Skeletal muscle tissue (tissue), 4 donors: Measurements from ENCODE around the gene ADAMTSL2. TPM values are rescaled to one million over a fixed set of nuclear protein-coding genes. Genes with fewer than 3 reads are reported as not detected.

ENCODE experiments used
- H3K27ac ChIP-seq: one replicate; pipeline ENCODE4 v1.7.0; 2013; ENCODE audit warnings: mild to moderate bottlenecking, low read depth, low read length, inconsistent platforms
- H3K27me3 ChIP-seq, 3 donors: one replicate each; pipeline ENCODE4 v1.7.0; 2013; ENCODE audit warnings: low read length in 3 of 3; ENCODE audit not compliant: control insufficient read depth in 3 of 3, insufficient read depth in 3 of 3
- H3K36me3 ChIP-seq, 3 donors: one replicate each; pipeline ENCODE4 v1.7.0; 2013; ENCODE audit warnings: low read length in 3 of 3; ENCODE audit not compliant: control insufficient read depth in 3 of 3, insufficient read depth in 3 of 3
- H3K4me1 ChIP-seq, 3 donors: one replicate each; pipeline ENCODE4 v1.7.0; 2013; ENCODE audit warnings: low read length in 3 of 3, mild to moderate bottlenecking in 3 of 3; ENCODE audit not compliant: control insufficient read depth in 3 of 3, insufficient read depth in 3 of 3
- H3K4me3 ChIP-seq, 3 donors: one replicate each; pipeline ENCODE4 v1.7.0; 2013; ENCODE audit warnings: low read length in 3 of 3
- H3K9ac ChIP-seq, 3 donors: one replicate each; pipeline ENCODE4 v1.7.0; 2013; ENCODE audit warnings: low read length in 3 of 3, mild to moderate bottlenecking in 3 of 3, moderate library complexity in 2 of 3, low read depth in 1 of 3
- H3K9me3 ChIP-seq, 3 donors: one replicate each; pipeline ENCODE4 v1.7.0; 2013; ENCODE audit warnings: low read length in 3 of 3; ENCODE audit not compliant: control insufficient read depth in 3 of 3
- total RNA-seq: library from RNA; depleted of rRNA; stranded (reverse); fragments of >200 nt; gene quantifications from one replicate; pipeline ENCODE4 v1.2.3, GENCODE V29; 2014
- donor health status: Osteomylitis.

ADAMTSL2 gene
- total RNA-seq, 1 donor from 2014 or later = 4.7 TPM

DNA sequence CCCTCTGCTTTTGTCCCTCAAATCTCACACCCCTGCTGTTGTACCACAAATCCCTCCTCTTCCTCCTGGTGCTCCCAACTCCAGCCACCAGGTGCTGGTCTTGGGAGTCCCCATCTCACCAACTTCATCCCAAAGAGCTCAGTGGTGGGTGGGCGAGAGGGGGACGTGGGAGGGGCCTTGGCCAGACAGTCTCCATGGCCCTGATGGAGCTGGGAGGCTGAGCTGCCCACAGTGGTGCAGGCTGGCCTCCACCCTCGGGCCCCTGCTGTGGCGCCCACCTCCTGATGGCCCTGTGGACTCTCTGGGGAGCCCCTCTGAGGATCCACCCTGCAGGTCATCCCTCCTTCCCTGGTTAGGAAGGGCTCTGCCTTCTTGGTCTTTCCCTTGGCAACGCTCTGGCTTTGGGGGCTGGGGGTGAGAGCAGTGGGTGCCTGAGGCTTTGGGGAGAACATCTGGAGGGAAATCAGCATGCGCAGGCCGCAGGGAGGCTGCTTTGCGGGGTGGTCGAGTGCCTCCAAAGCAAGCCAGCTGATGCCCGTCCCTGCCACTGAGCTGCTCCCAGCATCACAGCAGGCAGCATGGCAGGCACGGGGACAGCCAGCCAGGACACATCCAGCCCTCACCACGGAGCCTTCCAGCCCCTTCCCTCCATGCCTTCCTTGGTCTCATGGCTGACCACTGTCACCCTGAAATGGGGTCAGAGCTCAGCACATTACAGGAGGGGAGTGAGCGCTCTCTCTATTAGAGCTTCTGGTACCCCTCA, 82.3 kb downstream of the ADAMTSL2 start:
- no peak overlapping the region for H3K4me3 ChIP-seq
- no peaks in the 10 kb centered on the region for H3K9me3 ChIP-seq
- H3K9ac ChIP-seq = no peak overlapping the region
- H3K27ac ChIP-seq = no peak overlapping the region
- H3K4me1 ChIP-seq = no peaks in the 10 kb centered on the region
- no peaks in the 10 kb centered on the region for H3K36me3 ChIP-seq
- H3K27me3 ChIP-seq = peaks cover 60 to 73% (median 65%) of the 10 kb centered on the region in 3 donors

DNA sequence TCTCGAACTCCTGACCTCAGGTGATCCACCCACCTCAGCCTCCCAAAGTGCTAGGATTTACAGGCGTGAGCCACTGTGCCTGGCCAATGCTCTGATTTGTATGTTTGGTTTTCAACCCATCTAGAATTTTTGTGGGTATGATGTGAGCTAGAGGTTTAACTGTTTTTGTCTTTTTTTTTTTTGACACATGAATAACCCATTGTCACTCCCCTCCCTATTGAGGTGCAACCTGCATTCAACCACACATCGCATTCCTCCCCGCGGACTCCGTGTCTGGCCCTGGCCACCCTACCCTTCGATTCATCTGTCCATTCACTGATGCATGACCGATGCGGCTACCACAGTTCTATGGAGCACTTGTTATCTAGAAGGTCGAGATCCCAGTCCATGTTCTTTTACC, 84.2 kb downstream of the ADAMTSL2 start:
- no peak overlapping the region for H3K27ac ChIP-seq
- H3K36me3 ChIP-seq = no peaks in the 10 kb centered on the region
- H3K4me3 ChIP-seq = no peak overlapping the region
- no peaks in the 10 kb centered on the region for H3K4me1 ChIP-seq
- H3K27me3 ChIP-seq = peaks cover 57 to 69% (median 60%) of the 10 kb centered on the region in 3 donors
- H3K9ac ChIP-seq = no peak overlapping the region
- no peaks in the 10 kb centered on the region for H3K9me3 ChIP-seq

DNA sequence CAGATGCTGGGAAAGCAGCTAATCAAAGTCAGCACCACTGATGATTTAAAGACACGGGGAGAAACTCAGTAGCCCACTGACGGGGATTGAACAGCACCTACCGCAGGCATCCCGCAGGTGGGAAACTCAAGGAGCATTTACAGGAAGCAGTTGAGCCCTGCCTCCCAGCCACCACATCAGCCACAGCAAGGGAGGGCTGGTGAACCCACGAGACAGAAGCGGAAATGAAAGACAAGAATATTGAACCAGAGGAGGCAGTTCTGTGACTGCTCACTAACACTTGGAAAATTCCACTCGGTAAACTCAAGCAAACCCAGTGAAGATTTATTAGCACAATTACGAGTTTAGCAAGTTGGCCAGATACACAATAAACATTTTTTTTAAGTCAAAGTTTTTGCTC, 85.3 kb downstream of the ADAMTSL2 start:
- H3K27me3 ChIP-seq = peaks cover 46 to 58% (median 51%) of the 10 kb centered on the region in 3 donors

DNA sequence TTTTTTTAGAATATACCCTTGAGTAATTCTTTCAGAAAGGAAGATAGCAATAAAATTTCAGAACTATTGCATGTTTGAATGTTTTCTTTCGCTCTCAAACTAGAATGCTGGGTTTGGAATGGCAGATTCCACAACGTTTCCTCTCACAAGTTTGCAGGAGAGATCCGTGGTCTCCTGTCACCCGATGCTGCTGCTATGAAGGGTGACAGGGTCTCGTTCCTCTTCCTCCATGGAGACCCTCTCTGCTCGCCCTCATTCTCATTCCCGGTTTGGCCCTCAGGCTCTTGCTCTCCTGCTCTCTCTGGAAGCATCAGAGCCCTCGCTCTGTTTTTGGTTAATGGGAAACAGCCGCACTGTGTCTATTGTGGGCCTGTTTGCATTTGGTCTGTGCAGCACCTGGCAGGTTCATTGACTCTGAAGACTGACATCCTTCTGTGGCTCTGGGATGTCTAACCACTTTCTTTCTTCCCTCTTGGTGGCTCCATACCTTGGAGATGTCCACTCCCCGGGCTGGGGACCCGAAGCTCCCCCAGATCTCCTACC, 87.3 kb downstream of the ADAMTSL2 start:
- H3K36me3 ChIP-seq = no peaks in the 10 kb centered on the region
- H3K4me3 ChIP-seq = no peak overlapping the region
- peaks cover 29 to 39% (median 33%) of the 10 kb centered on the region in 3 donors for H3K27me3 ChIP-seq
- H3K4me1 ChIP-seq = no peaks in the 10 kb centered on the region
- H3K9me3 ChIP-seq = no peaks in the 10 kb centered on the region
- H3K9ac ChIP-seq = no peak overlapping the region
- H3K27ac ChIP-seq = no peak overlapping the region

More for the DNA sequence above, 85.3 kb downstream of the ADAMTSL2 start:
- Histone ChIP-seq H3K4me1 (no peaks in the 10 kb centered on the region), H3K36me3 (no peaks in the 10 kb centered on the region), H3K9ac (no peak overlapping the region), H3K27ac (no peak overlapping the region), H3K9me3 (no peaks in the 10 kb centered on the region), H3K4me3 (no peak overlapping the region)

DNA sequence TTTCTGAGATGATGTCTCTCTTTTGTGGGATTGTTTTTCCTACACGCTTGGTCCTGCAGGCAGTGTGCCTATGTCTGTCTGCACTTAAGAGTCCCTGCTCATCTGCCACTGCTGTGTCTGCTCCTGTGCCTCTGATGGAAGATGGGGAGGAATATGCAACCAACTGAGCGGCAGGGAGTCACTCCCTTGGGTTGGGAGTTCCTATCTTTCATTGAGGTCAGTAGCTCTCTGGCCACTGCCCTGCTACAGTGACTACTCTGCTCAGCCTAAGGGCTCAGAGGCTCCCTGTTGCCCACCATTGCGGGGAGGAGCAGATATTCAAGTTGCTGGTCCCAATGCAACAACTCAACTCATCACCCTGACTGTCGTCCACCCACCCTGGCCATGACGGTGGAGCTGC, 88.1 kb downstream of the ADAMTSL2 start:
- H3K9ac ChIP-seq = no peak overlapping the region
- H3K27ac ChIP-seq = no peak overlapping the region
- no peak overlapping the region for H3K4me3 ChIP-seq
- peaks cover 21 to 32% (median 30%) of the 10 kb centered on the region in 3 donors for H3K27me3 ChIP-seq
- no peaks in the 10 kb centered on the region for H3K4me1 ChIP-seq
- peaks cover 0 to 2% (median 0%) of the 10 kb centered on the region in 3 donors for H3K9me3 ChIP-seq
- no peaks in the 10 kb centered on the region for H3K36me3 ChIP-seq

Other genes with a start within 250 kb of the ADAMTSL2 start
- 7.8 TPM for gene SURF6, start 198.5 kb upstream of the ADAMTSL2 start, total RNA-seq
- gene MED22, start 186.6 kb upstream of the ADAMTSL2 start, total RNA-seq = 13.0 TPM
- gene RPL7A, start 186.5 kb upstream of the ADAMTSL2 start, total RNA-seq = 2,342 TPM
- 24.5 TPM for gene SURF1, start 178.2 kb upstream of the ADAMTSL2 start, total RNA-seq
- 12.5 TPM for gene SURF2, start 178.2 kb upstream of the ADAMTSL2 start, total RNA-seq
- gene SURF4, start 158.6 kb upstream of the ADAMTSL2 start, total RNA-seq = 166 TPM
- 1.0 TPM for gene STKLD1, start 158.3 kb upstream of the ADAMTSL2 start, total RNA-seq
- gene REXO4, start 116.7 kb upstream of the ADAMTSL2 start, total RNA-seq = 14.6 TPM
- 1.6 TPM for gene ADAMTS13, start 112.3 kb upstream of the ADAMTSL2 start, total RNA-seq
- 4.7 TPM for gene CACFD1, start 74.7 kb upstream of the ADAMTSL2 start, total RNA-seq
- 0.52 TPM for gene SLC2A6, start 55.6 kb upstream of the ADAMTSL2 start, total RNA-seq
- gene MYMK, start 9.7 kb upstream of the ADAMTSL2 start, total RNA-seq = 8.9 TPM
- not detected for gene FAM163B, start 74.7 kb downstream of the ADAMTSL2 start, total RNA-seq
- gene DBH, start 101.7 kb downstream of the ADAMTSL2 start, total RNA-seq = not detected
- gene SARDH, start 203.6 kb downstream of the ADAMTSL2 start, total RNA-seq = 5.7 TPM